HG02970 (cell line): Measurements from ENCODE around the gene KRTAP9-9.
"Not testable (repeated sequence)": the region's sequence is repeated elsewhere in the genome, so short reads cannot be mapped to it uniquely, and the experiment has no call there.

Source experiments
- ATAC-seq: cut with Tn5 transposase; IDR thresholded peaks from one replicate; pipeline ENCODE4 v1.9.1; 2021; ENCODE audit warnings: mild to moderate bottlenecking, moderate library complexity, moderate number of reproducible peaks; ENCODE audit not compliant: unreplicated experiment, low FRiP score

KRTAP9-9 gene

GRCh38 chr17:41263212-41263611 is 8.0 kb downstream of the KRTAP9-9 start:
- no peak for ATAC-seq

- ATAC-seq: no peak
These were observed 9.4 kb downstream of the KRTAP9-9 start for GRCh38 chr17:41264599-41264998.

GRCh38 chr17:41265078-41265477 is 9.9 kb downstream of the KRTAP9-9 start, which contains the start of gene KRTAP9-6:
KRTAP9-6 (plus strand) TSS chr17:41265378; CDS start chr17:41265378, 0 bp downstream.
- ATAC-seq: no peak

- no peak for ATAC-seq
These were observed 12.5 kb downstream of the KRTAP9-9 start for GRCh38 chr17:41267711-41268110.

GRCh38 chr17:41271323-41271722 is 16.1 kb downstream of the KRTAP9-9 start:
- ATAC-seq: not testable (repeated sequence)

- no peak for ATAC-seq
These were observed 16.7 kb downstream of the KRTAP9-9 start for GRCh38 chr17:41271858-41272257.

GRCh38 chr17:41275648-41276190 is 20.5 kb downstream of the KRTAP9-9 start, which contains the start of gene KRTAP9-7:
KRTAP9-7 (plus strand) TSS chr17:41275698; CDS start chr17:41275698, 0 bp downstream.
- not testable (repeated sequence) for ATAC-seq

GRCh38 chr17:41278176-41278955 is 23.2 kb downstream of the KRTAP9-9 start:
- no peak for ATAC-seq

- ATAC-seq: no peak
These were observed 28.9 kb downstream of the KRTAP9-9 start for GRCh38 chr17:41284043-41284442.

GRCh38 chr17:41284546-41284945 is 29.4 kb downstream of the KRTAP9-9 start:
- ATAC-seq: no peak

- ATAC-seq: no peak
These were observed 31.9 kb downstream of the KRTAP9-9 start for GRCh38 chr17:41287050-41287449.

- no peak for ATAC-seq
These were observed 38.8 kb downstream of the KRTAP9-9 start for GRCh38 chr17:41294016-41294415.

GRCh38 chr17:41296846-41297245 is 41.7 kb downstream of the KRTAP9-9 start:
- ATAC-seq: no peak

GRCh38 chr17:41298458-41299135 is 43.4 kb downstream of the KRTAP9-9 start:
- no peak for ATAC-seq

- ATAC-seq: no peak
These were observed 46.1 kb downstream of the KRTAP9-9 start for GRCh38 chr17:41301204-41301790.

- no peak for ATAC-seq
These were observed 47.0 kb downstream of the KRTAP9-9 start, which contains the start of gene KRTAP29-1 for GRCh38 chr17:41301916-41302901. KRTAP29-1 (minus strand) TSS chr17:41302851; CDS start chr17:41302851, 0 bp downstream.

- no peak for ATAC-seq
These were observed 47.8 kb downstream of the KRTAP9-9 start for GRCh38 chr17:41302981-41303380.

GRCh38 chr17:41304091-41304490 is 48.9 kb downstream of the KRTAP9-9 start:
- ATAC-seq: no peak
